HCT116 (cell line): ENCODE measurements around the gene MAML3. TPM values are rescaled to one million over a fixed set of nuclear protein-coding genes. Genes with fewer than 3 reads are reported as not detected.

Experiments
- ATAC-seq: fragments of 200-7000 bp; cut with Tn5 transposase; 2 replicates; pipeline ENCODE4 v1.9.1; 2020; ENCODE audit warnings: mild to moderate bottlenecking, moderate library complexity
- BruUV-seq: library from RNA; stranded (reverse); fragments of 400-500 nt; replicated peaks from 2 replicates; lab custom pipeline; 2021; lab: Mats Ljungman, UMichigan
- CTCF ChIA-PET: fragments of 300-600 bp; sonication (Branson Sonifier 250); formaldehyde crosslinking; loops from one replicate; lab custom pipeline; 2021; ENCODE audit warnings: antibody characterized with exemption; lab: Charles Lee
- POLR2A ChIA-PET: fragments of 300-600, 350-600 bp; sonication (Branson Sonifier 250); formaldehyde crosslinking; loops from one replicate; lab custom pipeline; 2021; ENCODE audit warnings: antibody characterized with exemption; lab: Charles Lee
- RAD21 ChIA-PET, 2 experiments: fragments of 300-600 bp; sonication (Branson Sonifier 250); formaldehyde crosslinking; loops; one replicate each; lab custom pipeline; 2023; ENCODE audit warnings: low total read pairs in 2 of 2; ENCODE audit not compliant: uncharacterized antibody in 2 of 2, unreplicated experiment in 2 of 2, low non-redundant PET in 1 of 2; lab: Charles Lee
- DNase-seq: peaks from one replicate; pipeline ENCODE4 v3.0.0-alpha.2; 2010; ENCODE audit warnings: low read depth, low spot score
- H2AFZ ChIP-seq: fragments of 200-600 bp; shearing (Covaris generic), sonication (generic); 2 replicates; pipeline ENCODE4 v1.6.1; 2017; ENCODE audit warnings: low read depth, mixed run types, mixed read lengths, antibody characterized with exemption, low read length; ENCODE audit not compliant: poor library complexity, severe bottlenecking
- H3K27ac ChIP-seq: 2 replicates; pipeline ENCODE4 v1.5.1; 2012; ENCODE audit warnings: low read depth, low read length
- H3K27me3 ChIP-seq: fragments of 200-600 bp; sonication (generic); 2 replicates; pipeline ENCODE4 v1.6.1; 2016; ENCODE audit warnings: mixed run types, low read length, mixed read lengths; ENCODE audit not compliant: insufficient read depth
- H3K36me3 ChIP-seq, 2 experiments: fragments of 200-500 bp in 1 of 2; fragments of 200-600 bp in 1 of 2; sonication (Bioruptor generic) in 1 of 2; sonication (generic) in 1 of 2; 2 replicates each; pipeline versions ENCODE4 v1.5.1 to v1.6.1; 2014 to 2016; ENCODE audit warnings: low read length in 2 of 2, inconsistent platforms in 1 of 2, mixed read lengths in 1 of 2, mixed run types in 1 of 2; ENCODE audit not compliant: insufficient read depth in 2 of 2, control insufficient read depth in 1 of 2
- H3K4me1 ChIP-seq, 2 experiments: fragments of 200-600 bp in 1 of 2; sonication (generic) in 1 of 2; 2 replicates each; pipeline versions ENCODE4 v1.5.1 to v1.6.1; 2012 to 2017; ENCODE audit warnings: low read length in 2 of 2, inconsistent platforms in 1 of 2, mild to moderate bottlenecking in 1 of 2, mixed read lengths in 1 of 2, mixed run types in 1 of 2, moderate library complexity in 1 of 2; ENCODE audit not compliant: insufficient read depth in 2 of 2, control insufficient read depth in 1 of 2
- H3K4me2 ChIP-seq: fragments of 200-600 bp; sonication (generic); 2 replicates; pipeline ENCODE4 v1.6.1; 2017; ENCODE audit warnings: mixed run types, low read length, mixed read lengths
- H3K4me3 ChIP-seq, 2 experiments: fragments of 200-600 bp in 1 of 2; sonication (generic) in 1 of 2; replicated peaks in 1 of 2; 2 replicates each; pipeline ENCODE4 v1.5.1; 2011 to 2016; ENCODE audit warnings: low read length in 2 of 2, control low read depth in 1 of 2, low read depth in 1 of 2, mild to moderate bottlenecking in 1 of 2, mixed read lengths in 1 of 2, mixed run types in 1 of 2
- H3K79me2 ChIP-seq: fragments of 200-600 bp; sonication (generic); 2 replicates; pipeline ENCODE4 v1.6.1; 2017; ENCODE audit warnings: mild to moderate bottlenecking, mixed run types, low read length, moderate library complexity, mixed read lengths; ENCODE audit not compliant: insufficient read depth
- H3K9ac ChIP-seq: fragments of 200-600 bp; sonication (generic); 2 replicates; pipeline ENCODE4 v1.6.1; 2016; ENCODE audit warnings: low read length, mixed read lengths
- H3K9me2 ChIP-seq: fragments of 200-600 bp; sonication (generic), shearing (Covaris generic); 2 replicates; pipeline ENCODE4 v1.6.1; 2017; ENCODE audit warnings: mixed run types, mild to moderate bottlenecking, moderate library complexity; ENCODE audit not compliant: insufficient read depth
- H3K9me3 ChIP-seq, 2 experiments: fragments of 200-500 bp in 1 of 2; fragments of 200-600 bp in 1 of 2; sonication (Bioruptor generic) in 1 of 2; sonication (generic) in 1 of 2; 2 replicates each; pipeline ENCODE4 v1.6.1; 2014 to 2017; ENCODE audit warnings: low read length in 2 of 2, mixed read lengths in 2 of 2, inconsistent platforms in 1 of 2, low read depth in 1 of 2, mild to moderate bottlenecking in 1 of 2, mixed run types in 1 of 2, moderate library complexity in 1 of 2; ENCODE audit not compliant: control insufficient read depth in 1 of 2, insufficient read depth in 1 of 2
- H4K20me1 ChIP-seq: fragments of 200-600 bp; sonication (generic), shearing (Covaris generic); 2 replicates; pipeline ENCODE4 v1.6.1; 2017; ENCODE audit warnings: mixed run types, mild to moderate bottlenecking, moderate library complexity; ENCODE audit not compliant: insufficient read depth
- ATF3 ChIP-seq: IDR thresholded peaks from 2 replicates; pipeline ENCODE4 v1.6.1; 2012
- CBX3 ChIP-seq: IDR thresholded peaks from 2 replicates; pipeline ENCODE4 v1.6.1; 2012; ENCODE audit warnings: low read depth
- CEBPB ChIP-seq: IDR thresholded peaks from 2 replicates; pipeline ENCODE4 v1.6.1; 2012; ENCODE audit warnings: low read depth
- CTCF ChIP-seq, 3 experiments: fragments of 200-600 bp in 1 of 3; sonication (generic) in 1 of 3; IDR thresholded peaks in 2 of 3; conservative IDR thresholded peaks in 1 of 3; 2 replicates each; pipeline ENCODE4 v1.5.1; 2012 to 2017; ENCODE audit warnings: low read depth in 2 of 3, low read length in 2 of 3, antibody characterized with exemption in 1 of 3, borderline replicate concordance in 1 of 3, control low read depth in 1 of 3, mild to moderate bottlenecking in 1 of 3, mixed read lengths in 1 of 3, mixed run types in 1 of 3, moderate library complexity in 1 of 3; ENCODE audit not compliant: insufficient read depth in 1 of 3
- ELF1 ChIP-seq: IDR thresholded peaks from 2 replicates; pipeline ENCODE4 v1.6.1; 2012; ENCODE audit warnings: low read depth, borderline replicate concordance
- EZH2 ChIP-seq: fragments of 200-600 bp; sonication (generic); IDR thresholded peaks from 2 replicates; pipeline ENCODE4 v1.6.1; 2017; ENCODE audit warnings: antibody characterized with exemption, mixed run types
- EZH2phosphoT487 ChIP-seq: fragments of 200-600 bp; IDR thresholded peaks from 2 replicates; pipeline ENCODE4 v1.6.1; 2018; ENCODE audit warnings: antibody characterized with exemption, borderline replicate concordance
- FOSL1 ChIP-seq: IDR thresholded peaks from 2 replicates; pipeline ENCODE4 v1.6.1; 2012; ENCODE audit warnings: low read depth
- JUND ChIP-seq: IDR thresholded peaks from 2 replicates; pipeline ENCODE4 v1.6.1; 2012
- MAX ChIP-seq: IDR thresholded peaks from 2 replicates; pipeline ENCODE4 v1.6.1; 2012
- POLR2A ChIP-seq: IDR thresholded peaks from 2 replicates; pipeline ENCODE4 v1.7.0; 2011; ENCODE audit warnings: borderline replicate concordance; ENCODE audit not compliant: insufficient read depth, insufficient read length; ENCODE audit errors: extremely low read depth
- POLR2AphosphoS5 ChIP-seq: IDR thresholded peaks from 2 replicates; pipeline ENCODE4 v1.6.1; 2011; ENCODE audit warnings: mild to moderate bottlenecking, low read depth, low read length, moderate library complexity
- RAD21 ChIP-seq: IDR thresholded peaks from 2 replicates; pipeline ENCODE4 v1.6.1; 2012; ENCODE audit warnings: low read depth, mild to moderate bottlenecking
- REST ChIP-seq: IDR thresholded peaks from 2 replicates; pipeline ENCODE4 v1.6.1; 2012; ENCODE audit warnings: low read depth
- SIN3A ChIP-seq: IDR thresholded peaks from 2 replicates; pipeline ENCODE4 v1.6.1; 2012; ENCODE audit warnings: low read depth
- SRF ChIP-seq: IDR thresholded peaks from 2 replicates; pipeline ENCODE4 v1.6.1; 2012; ENCODE audit warnings: low read depth
- TCF7L2 ChIP-seq: IDR thresholded peaks from 2 replicates; pipeline ENCODE4 v1.7.0; 2011; ENCODE audit warnings: borderline replicate concordance, inconsistent platforms; ENCODE audit not compliant: insufficient read depth, insufficient read length; ENCODE audit errors: extremely low read depth
- ZBTB33 ChIP-seq: IDR thresholded peaks from 2 replicates; pipeline ENCODE4 v1.6.1; 2011; ENCODE audit warnings: mild to moderate bottlenecking, low read length, moderate library complexity; ENCODE audit not compliant: insufficient replicate concordance; ENCODE audit errors: extremely low read depth
- ZFX ChIP-seq: fragments of 450-650 bp; IDR thresholded peaks from 2 replicates; pipeline ENCODE4 v1.6.1; 2017
- ZNF274 ChIP-seq: fragments of 200-500 bp; sonication (Bioruptor generic); IDR thresholded peaks from 2 replicates; pipeline ENCODE4 v1.6.1; 2014; ENCODE audit warnings: mild to moderate bottlenecking, low read depth, low read length, inconsistent platforms
- intact Hi-C: fragments of 100-400 bp; cut with micrococcal nuclease; formaldehyde crosslinking; loops from 2 replicates; pipeline ENCODE4 v1.10.0; 2022
- total RNA-seq: library from RNA; stranded (reverse); gene quantifications from one replicate; pipeline ENCODE4 v1.2.1, GENCODE V29; 2021; ENCODE audit not compliant: unreplicated experiment

Gene MAML3
- total RNA-seq, 1 experiment from 2014 or later, result 3.1 TPM

- H3K36me3 ChIP-seq, result no peaks in the 10 kb centered on the region
- H3K4me2 ChIP-seq, result no peak overlapping the region
- no peak overlapping the region for H3K4me3 ChIP-seq
- H3K9me2 ChIP-seq, result no peaks in the 10 kb centered on the region
- RAD21 ChIA-PET, result no interaction called here
- no peaks in the 10 kb centered on the region for H3K9me3 ChIP-seq
- POLR2A ChIA-PET, result no interaction called here
- TF ChIP-seq CEBPB, result no peak
- TF ChIP-seq CTCF (IDR thresholded peaks at IDR 0.05 in 2 of 3, conservative IDR thresholded peaks at IDR 0.05 in 1 of 3; ENCODE audit: borderline replicate concordance in 1 of 3, insufficient read depth in 1 of 3, low read depth in 2 of 3, low read length in 2 of 3), result no peak
- TF ChIP-seq SRF, result no peak
- no peak for TF ChIP-seq RAD21
- TF ChIP-seq EZH2phosphoT487, result no peak
- TF ChIP-seq ZFX, result no peak
- TF ChIP-seq JUND, result no peak
- no peak for TF ChIP-seq ATF3
- no peak for TF ChIP-seq SIN3A
- TF ChIP-seq TCF7L2, result no peak
- no peak for TF ChIP-seq REST
- TF ChIP-seq MAX, result no peak
- TF ChIP-seq FOSL1, result no peak
- TF ChIP-seq ELF1, result no peak
- TF ChIP-seq POLR2AphosphoS5, result no peak
- TF ChIP-seq ZBTB33, result no peak
- TF ChIP-seq CBX3, result no peak
- no peak for TF ChIP-seq POLR2A
- TF ChIP-seq EZH2, result no peak
- no peak for TF ChIP-seq ZNF274
- H3K27me3 ChIP-seq, result no peaks in the 10 kb centered on the region
- H2AFZ ChIP-seq, result no peak overlapping the region
- DNase-seq (no peak), ATAC-seq (no peak)
- no peak overlapping the region for H3K9ac ChIP-seq
- CTCF ChIA-PET, result no interaction called here
- no peaks in the 10 kb centered on the region for H3K79me2 ChIP-seq
- no peaks in the 10 kb centered on the region for H3K4me1 ChIP-seq
- BruUV-seq, result no TSS peak
- no peaks in the 10 kb centered on the region for H4K20me1 ChIP-seq
- no peak overlapping the region for H3K27ac ChIP-seq
- intact Hi-C loops, result no loop called here
Observed at GRCh38 chr4:139908636-139909437, 245.1 kb downstream of the MAML3 start.
